ENCODE measurements around the gene DCLRE1B.
A peak's percentile ranks its signal among the peaks of the same experiment; 100 is the strongest.

DCLRE1B gene

GRCh38 chr1:113904674-113905434, at the start of gene DCLRE1B, which contains the start of gene AP4B1:
TSS of gene DCLRE1B (plus strand) at chr1:113905326. CDS start at chr1:113905587, 261 bp downstream.
TSS of gene AP4B1 (minus strand) at chr1:113904799. CDS start at chr1:113904717, 82 bp downstream.
- DNase-seq (ENCODE audit: low read depth) = peak; percentile 89

- no peak for DNase-seq (ENCODE audit: low read depth)
Observed at GRCh38 chr1:113855630-113856400, 49.3 kb upstream of the DCLRE1B start.

- no peak for DNase-seq (ENCODE audit: low read depth)
Observed at GRCh38 chr1:113856401-113856790, 48.7 kb upstream of the DCLRE1B start.

- DNase-seq (ENCODE audit: low read depth) = no peak
Observed at GRCh38 chr1:113857776-113858175, 47.4 kb upstream of the DCLRE1B start.

DNA sequence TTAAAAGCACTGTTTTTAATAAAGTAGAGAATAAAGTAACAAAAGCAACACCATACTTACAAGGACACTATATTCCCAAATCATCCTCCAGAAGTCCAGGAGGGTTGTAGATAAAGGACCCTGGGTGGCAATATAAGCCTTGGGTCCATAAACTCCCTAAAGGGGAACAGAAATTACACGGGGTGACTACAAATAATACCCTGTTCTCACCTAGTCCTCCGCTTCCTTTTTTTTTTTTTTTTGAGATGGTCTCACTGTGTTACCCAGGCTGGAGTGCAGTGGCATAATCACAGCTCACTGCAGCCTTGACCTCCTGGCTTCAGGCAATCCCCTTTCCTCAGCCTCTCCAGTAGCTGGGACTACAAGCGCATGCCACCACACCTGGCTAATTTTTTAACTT, 46.7 kb upstream of the DCLRE1B start:
- DNase-seq (ENCODE audit: low read depth) = no peak

GRCh38 chr1:113858982-113859381, 46.1 kb upstream of the DCLRE1B start:
- DNase-seq (ENCODE audit: low read depth) = no peak

DNA sequence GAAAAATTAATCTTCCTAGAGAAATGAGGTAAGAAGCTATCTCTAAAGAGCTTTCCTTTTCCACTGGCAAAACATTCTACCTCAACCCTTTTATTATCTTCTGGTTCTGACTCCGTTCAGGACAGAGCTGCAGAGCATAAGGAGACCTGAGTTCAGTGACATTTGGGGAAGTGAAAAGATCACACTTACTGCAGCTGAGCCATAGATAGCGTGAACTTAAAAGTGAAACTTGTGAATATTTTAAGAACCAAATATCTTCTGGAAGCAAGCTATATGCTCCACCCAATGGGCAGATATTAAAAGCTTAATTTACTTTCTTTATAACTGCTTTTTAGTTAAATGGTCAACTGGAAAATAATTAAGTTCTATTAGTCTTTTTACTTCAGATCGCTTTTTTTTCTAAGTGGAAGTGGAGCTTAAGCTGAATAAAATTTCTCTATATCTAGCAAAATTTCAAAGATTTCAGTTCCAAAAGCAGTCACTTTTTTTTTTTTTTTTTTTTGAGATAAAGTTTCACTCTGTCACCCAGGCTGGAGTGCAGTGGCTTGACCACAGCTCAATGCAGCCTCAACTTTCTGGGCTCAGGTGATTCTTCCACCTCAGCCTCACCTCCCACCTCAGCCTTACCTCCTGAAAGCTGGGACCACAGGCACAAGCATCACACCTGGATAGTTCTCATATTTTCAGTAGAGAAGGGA, 45.5 kb upstream of the DCLRE1B start:
- DNase-seq (ENCODE audit: low read depth) = no peak

GRCh38 chr1:113860891-113861290, 44.2 kb upstream of the DCLRE1B start:
- DNase-seq (ENCODE audit: low read depth) = no peak

DNA sequence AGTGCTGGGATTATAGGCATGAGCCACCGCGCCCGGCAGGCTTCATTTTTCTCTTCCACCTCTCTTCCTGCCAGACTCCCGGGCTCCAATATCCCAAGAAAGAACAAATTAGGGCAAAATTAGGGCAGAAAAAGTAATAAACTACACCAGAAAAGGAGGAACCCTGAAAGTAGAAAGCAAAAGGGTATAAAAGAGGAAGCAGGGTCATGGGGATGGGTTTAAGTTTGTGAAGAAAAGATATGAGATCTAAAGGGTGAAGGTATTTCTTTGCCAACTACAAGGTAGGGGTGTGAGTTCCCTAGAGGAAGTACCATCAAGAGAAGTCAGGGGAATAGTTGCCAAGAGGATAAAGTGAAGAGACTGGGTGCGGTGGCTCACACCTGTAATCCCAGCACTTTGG, 43.5 kb upstream of the DCLRE1B start:
- no peak for DNase-seq (ENCODE audit: low read depth)

GRCh38 chr1:113868387-113869083, 36.6 kb upstream of the DCLRE1B start:
- DNase-seq (ENCODE audit: low read depth) = no peak

GRCh38 chr1:113870778-113871177, 34.3 kb upstream of the DCLRE1B start:
- DNase-seq (ENCODE audit: low read depth) = no peak

DNA sequence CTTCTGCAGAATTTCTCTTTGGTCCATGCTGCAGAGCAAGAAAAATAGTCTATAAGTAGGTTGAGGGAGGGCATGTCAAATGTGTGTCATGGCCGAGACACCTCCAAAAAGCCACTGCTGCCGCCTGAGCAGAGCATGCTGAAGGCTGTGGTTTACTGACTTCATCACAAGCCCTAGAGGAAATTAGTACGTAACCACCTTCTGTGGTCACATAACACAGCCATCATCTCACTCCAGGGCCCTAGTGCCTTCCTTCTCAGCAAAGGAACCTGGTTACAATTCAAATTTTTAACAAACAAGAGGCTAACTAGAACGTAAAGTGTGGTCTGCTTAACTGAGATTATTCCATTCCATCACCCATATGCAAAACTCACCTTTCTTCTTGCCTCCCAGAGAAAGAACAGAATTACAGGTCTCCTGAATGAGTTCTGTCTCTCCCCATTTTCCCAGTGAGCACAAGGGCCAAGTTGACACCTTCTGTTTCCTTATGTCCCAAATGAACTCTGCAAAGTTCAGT, 33.5 kb upstream of the DCLRE1B start, which contains the start of gene PTPN22:
Gene PTPN22 (minus strand): TSS at position 116 of the 517 bp plus-strand sequence.
- peak; percentile 63 for DNase-seq (ENCODE audit: low read depth)

DNA sequence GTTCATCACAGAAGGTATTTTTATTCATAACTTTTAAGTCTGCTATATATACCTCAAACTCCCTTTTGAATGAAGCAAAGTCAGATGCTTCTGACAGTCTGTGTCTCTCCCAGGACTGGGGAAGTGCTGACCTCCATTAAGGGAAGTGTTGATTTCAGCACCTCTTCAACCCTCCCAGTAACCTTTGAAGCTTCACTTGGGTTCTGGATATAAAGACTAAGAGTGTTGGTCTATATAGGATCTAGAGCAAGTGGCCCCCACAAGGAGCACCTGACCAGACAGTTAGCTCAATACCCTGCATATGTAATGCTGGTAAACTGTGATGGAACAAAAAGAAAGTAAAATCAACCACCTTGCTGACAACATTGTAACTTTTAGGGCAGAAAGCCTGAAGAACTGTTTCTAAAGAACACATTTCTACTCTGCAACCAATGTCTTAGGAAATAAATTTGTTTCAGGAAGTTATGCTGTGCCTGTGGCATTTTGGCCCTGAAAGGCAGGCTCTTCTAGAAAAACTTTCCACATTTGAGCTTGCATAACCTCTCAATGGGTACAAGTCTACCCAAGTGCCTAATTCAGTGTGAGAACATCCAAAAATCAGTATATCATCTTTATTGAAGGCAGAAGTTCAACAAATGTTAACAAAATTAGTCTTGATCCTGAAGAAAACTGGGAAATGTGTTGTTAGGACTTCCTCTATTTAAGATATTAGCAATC, 32.7 kb upstream of the DCLRE1B start:
- no peak for DNase-seq (ENCODE audit: low read depth)

DNA sequence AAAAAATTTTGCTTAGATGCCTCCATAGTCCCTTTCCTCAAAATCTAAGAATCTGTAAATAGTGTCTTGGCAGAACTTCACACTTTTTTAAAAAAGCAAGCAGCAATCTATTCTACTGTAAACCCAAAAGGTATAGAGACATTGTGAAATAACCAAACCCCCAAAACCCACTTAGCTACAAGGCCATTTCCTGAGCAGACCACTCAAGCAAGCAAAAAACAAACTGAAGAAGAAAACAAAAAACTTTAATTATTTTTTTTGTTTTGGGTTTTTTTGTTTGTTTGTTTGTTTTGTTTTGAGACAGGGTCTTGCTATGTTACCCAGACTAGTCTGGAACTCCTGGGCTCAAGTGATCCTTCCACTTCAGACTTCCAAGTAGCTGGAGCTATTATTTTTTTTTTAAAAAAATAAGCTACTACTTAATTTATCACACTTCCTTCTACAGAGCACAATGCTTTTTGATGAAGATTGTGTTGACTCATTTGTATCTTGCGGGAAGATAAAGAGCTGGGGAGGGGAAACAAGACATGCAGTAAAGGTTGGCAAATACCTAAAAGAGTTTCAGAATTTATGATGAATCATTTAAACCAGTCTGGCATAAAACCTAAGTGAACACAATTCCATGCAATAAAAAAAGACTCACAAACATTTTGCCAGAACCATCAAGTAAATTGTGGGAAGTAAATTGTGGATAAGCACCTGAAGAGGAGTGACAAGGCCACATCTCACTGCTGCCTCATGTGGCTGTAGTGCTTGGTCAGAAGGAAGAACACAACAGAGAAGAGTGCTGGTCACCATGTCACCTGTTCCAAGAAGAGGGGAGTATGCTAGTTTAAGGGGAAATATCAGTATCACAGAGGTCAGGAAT, 30.9 kb upstream of the DCLRE1B start:
- no peak for DNase-seq (ENCODE audit: low read depth)

DNA sequence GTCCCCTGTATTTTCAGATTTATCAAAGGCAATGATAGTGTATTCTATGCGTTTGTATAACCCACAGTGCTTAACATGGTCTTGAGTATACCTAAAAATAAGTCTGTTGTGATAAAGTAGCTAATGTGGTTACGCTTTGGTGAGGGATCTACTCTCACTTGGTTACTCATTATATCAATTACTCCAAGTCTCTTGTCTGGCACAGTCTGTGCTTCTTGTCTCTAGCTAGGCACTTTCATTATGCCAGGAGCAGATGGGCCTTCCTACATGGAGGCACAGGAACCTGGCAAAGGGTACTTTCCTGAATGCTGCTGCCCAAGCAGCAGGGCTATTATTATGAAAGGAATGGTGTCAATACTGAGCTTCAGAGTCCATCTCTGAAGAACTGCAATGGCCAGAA, 29.4 kb upstream of the DCLRE1B start:
- DNase-seq (ENCODE audit: low read depth) = no peak

- DNase-seq (ENCODE audit: low read depth) = no peak
Observed at GRCh38 chr1:113876176-113876575, 28.9 kb upstream of the DCLRE1B start.

DNA sequence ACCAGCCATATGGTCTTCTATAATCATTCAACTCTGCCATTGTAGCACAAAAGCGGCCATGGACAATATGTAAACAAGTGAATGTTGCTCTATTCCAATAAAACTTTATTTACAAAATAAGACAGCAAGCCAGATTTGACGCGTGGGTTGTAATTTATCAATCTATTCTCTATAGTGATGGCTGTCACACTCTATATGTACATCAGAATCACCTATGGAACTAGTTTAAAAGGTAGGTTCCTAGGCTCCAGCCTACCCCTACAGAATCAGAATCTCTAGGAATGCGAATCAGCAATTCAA, 25.4 kb upstream of the DCLRE1B start:
- no peak for DNase-seq (ENCODE audit: low read depth)

- DNase-seq (ENCODE audit: low read depth) = no peak
Observed at GRCh38 chr1:113881661-113882060, 23.5 kb upstream of the DCLRE1B start.

GRCh38 chr1:113886417-113887401, 18.4 kb upstream of the DCLRE1B start:
- DNase-seq (ENCODE audit: low read depth) = no peak

All from activated T-cell treated with anti-CD3 and anti-CD28 coated beads for 1 hour (primary cell).